ENCODE data around the gene PTPRN.
"Not testable (repeated sequence)": the region's sequence is repeated elsewhere in the genome, so short reads cannot be mapped to it uniquely, and the experiment has no call there.

The PTPRN gene

DNA sequence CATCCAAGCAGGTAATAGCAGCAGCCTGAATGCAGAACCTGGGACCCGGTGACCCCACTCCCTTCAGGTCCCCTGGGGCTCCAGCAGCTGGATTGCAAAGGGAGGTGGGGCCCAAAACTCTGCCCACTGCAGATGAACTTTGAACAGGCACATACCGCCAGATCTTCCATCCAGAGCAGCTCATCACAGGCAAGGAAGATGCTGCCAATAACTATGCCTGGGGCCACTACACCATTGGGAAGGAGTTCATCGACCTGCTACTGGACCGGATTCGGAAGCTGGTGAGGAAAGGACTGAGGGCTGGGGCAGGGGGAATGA lies 39.2 kb downstream of the PTPRN start:
- WGBS (ENCODE audit: insufficient coverage, insufficient read length) = no CpG with 5 or more reads among the region's 5 CpGs
- Histone ChIP-seq H3K4me3 (ENCODE audit: low read length) (no peak overlapping the region), H3K36me3 (ENCODE audit: control insufficient read depth, insufficient read depth, low read length) (no peaks in the 10 kb centered on the region), H3K4me1 (ENCODE audit: control insufficient read depth, insufficient read depth, low read length) (peaks cover 2% of the 10 kb centered on the region; the same call in 1 of the 2 replicates), H3K27me3 (ENCODE audit: control insufficient read depth, insufficient read depth, low read length) (no peaks in the 10 kb centered on the region), H3K27ac (ENCODE audit: low read length) (no peak overlapping the region), H3K9me3 (ENCODE audit: control insufficient read depth, insufficient read depth, low read length) (no peaks in the 10 kb centered on the region)
- DNase-seq (ENCODE audit: low read depth, low spot score) = no peak

GRCh38 chr2:219269362-219270054 lies 39.7 kb downstream of the PTPRN start:
- Histone ChIP-seq H3K27ac (ENCODE audit: low read length) (no peak overlapping the region), H3K4me1 (ENCODE audit: control insufficient read depth, insufficient read depth, low read length) (peaks cover 2% of the 10 kb centered on the region; the same call in 1 of the 2 replicates), H3K36me3 (ENCODE audit: control insufficient read depth, insufficient read depth, low read length) (no peaks in the 10 kb centered on the region), H3K9me3 (ENCODE audit: control insufficient read depth, insufficient read depth, low read length) (no peaks in the 10 kb centered on the region), H3K4me3 (ENCODE audit: low read length) (no peak overlapping the region), H3K27me3 (ENCODE audit: control insufficient read depth, insufficient read depth, low read length) (no peaks in the 10 kb centered on the region)
- no CpG with 5 or more reads among the region's 8 CpGs for WGBS (ENCODE audit: insufficient coverage, insufficient read length)
- no peak for DNase-seq (ENCODE audit: low read depth, low spot score)

DNA sequence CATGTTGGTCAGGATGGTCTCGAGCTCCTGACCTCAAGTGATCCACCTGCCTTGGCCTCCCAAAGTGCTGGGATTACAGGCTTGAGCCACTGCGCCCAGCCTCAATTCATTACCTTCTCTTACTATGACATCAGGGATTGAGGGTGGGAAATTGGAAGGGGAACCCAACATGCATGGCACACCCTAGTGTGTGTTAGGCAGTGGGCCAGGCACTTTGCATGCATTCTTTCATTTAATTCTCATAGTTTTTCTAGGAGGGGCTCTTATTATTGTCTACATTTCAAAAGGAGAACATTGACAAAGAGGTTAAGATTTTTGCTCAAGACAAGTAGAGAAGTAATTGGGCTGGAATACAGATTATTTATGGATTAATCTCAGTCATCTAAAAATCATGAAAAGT lies 40.9 kb downstream of the PTPRN start:
- Histone ChIP-seq H3K36me3 (ENCODE audit: control insufficient read depth, insufficient read depth, low read length) (no peaks in the 10 kb centered on the region), H3K4me1 (ENCODE audit: control insufficient read depth, insufficient read depth, low read length) (no peaks in the 10 kb centered on the region), H3K27ac (ENCODE audit: low read length) (no peak overlapping the region), H3K27me3 (ENCODE audit: control insufficient read depth, insufficient read depth, low read length) (no peaks in the 10 kb centered on the region), H3K9me3 (ENCODE audit: control insufficient read depth, insufficient read depth, low read length) (no peaks in the 10 kb centered on the region), H3K4me3 (ENCODE audit: low read length) (no peak overlapping the region)
- no peak for DNase-seq (ENCODE audit: low read depth, low spot score)
- WGBS (ENCODE audit: insufficient coverage, insufficient read length) = no CpG with 5 or more reads among the region's 2 CpGs

DNA sequence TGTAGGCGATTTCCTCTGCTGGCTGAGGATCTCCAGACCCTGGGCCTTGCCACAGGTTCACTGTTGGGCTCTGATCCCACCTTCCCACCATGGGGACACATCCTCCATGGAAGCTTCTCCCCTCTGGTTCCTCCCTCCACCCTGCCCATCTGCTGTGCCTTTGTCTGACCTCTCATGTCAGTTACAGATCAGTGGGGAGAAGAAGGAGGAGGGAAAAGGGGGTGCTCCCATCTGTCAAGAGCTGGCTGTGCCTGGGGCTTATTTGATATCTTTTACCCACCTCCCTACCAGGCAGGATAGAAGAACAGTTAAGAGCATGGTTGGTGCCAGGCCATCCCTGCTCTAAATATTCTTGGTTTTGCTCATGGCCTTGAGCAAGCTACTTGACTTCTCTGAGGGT lies 42.3 kb downstream of the PTPRN start:
- Histone ChIP-seq H3K9me3 (ENCODE audit: control insufficient read depth, insufficient read depth, low read length) (no peaks in the 10 kb centered on the region), H3K27me3 (ENCODE audit: control insufficient read depth, insufficient read depth, low read length) (no peaks in the 10 kb centered on the region), H3K36me3 (ENCODE audit: control insufficient read depth, insufficient read depth, low read length) (no peaks in the 10 kb centered on the region), H3K4me1 (ENCODE audit: control insufficient read depth, insufficient read depth, low read length) (no peaks in the 10 kb centered on the region), H3K27ac (ENCODE audit: low read length) (no peak overlapping the region), H3K4me3 (ENCODE audit: low read length) (no peak overlapping the region)
- no peak for DNase-seq (ENCODE audit: low read depth, low spot score)
- WGBS (ENCODE audit: insufficient coverage, insufficient read length) = no CpG with 5 or more reads among the region's 1 CpG

DNA sequence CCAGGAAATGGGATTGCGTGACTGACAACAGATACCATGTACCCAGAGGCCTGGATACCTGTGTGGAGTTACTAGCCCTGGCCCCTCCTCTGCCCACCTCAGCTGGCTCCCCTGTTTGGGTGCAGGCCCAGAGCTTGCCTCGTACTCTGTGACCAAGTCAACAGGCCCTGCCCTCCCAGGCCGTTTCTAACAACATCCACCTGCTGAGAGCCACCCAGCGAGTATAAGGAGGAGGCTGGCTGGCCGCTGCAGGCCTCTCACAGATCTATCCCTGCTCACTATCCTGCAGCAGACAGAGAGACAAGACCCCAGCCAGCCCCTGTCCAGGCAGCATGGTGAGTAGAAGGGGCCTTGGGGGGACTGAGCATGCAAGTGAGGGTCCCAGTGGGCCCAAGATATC lies 43.0 kb downstream of the PTPRN start:
- WGBS (ENCODE audit: insufficient coverage, insufficient read length) = no CpG with 5 or more reads among the region's 5 CpGs
- H3K27ac ChIP-seq (ENCODE audit: low read length) = no peak overlapping the region
- H3K4me1 ChIP-seq (ENCODE audit: control insufficient read depth, insufficient read depth, low read length) = no peaks in the 10 kb centered on the region
- no peak overlapping the region for H3K4me3 ChIP-seq (ENCODE audit: low read length)
- H3K36me3 ChIP-seq (ENCODE audit: control insufficient read depth, insufficient read depth, low read length) = no peaks in the 10 kb centered on the region
- H3K27me3 ChIP-seq (ENCODE audit: control insufficient read depth, insufficient read depth, low read length) = no peaks in the 10 kb centered on the region
- no peaks in the 10 kb centered on the region for H3K9me3 ChIP-seq (ENCODE audit: control insufficient read depth, insufficient read depth, low read length)
- DNase-seq (ENCODE audit: low read depth, low spot score) = no peak

- no peaks in the 10 kb centered on the region for H3K4me1 ChIP-seq (ENCODE audit: control insufficient read depth, insufficient read depth, low read length)
- DNase-seq (ENCODE audit: low read depth, low spot score) = no peak
- H3K27ac ChIP-seq (ENCODE audit: low read length) = no peak overlapping the region
- H3K9me3 ChIP-seq (ENCODE audit: control insufficient read depth, insufficient read depth, low read length) = no peaks in the 10 kb centered on the region
- H3K36me3 ChIP-seq (ENCODE audit: control insufficient read depth, insufficient read depth, low read length) = no peaks in the 10 kb centered on the region
- peaks cover 1% of the 10 kb centered on the region; the same call in 1 of the 2 replicates for H3K27me3 ChIP-seq (ENCODE audit: control insufficient read depth, insufficient read depth, low read length)
- WGBS (ENCODE audit: insufficient coverage, insufficient read length) = no CpG with 5 or more reads among the region's 5 CpGs
- no peak overlapping the region for H3K4me3 ChIP-seq (ENCODE audit: low read length)
Observed at GRCh38 chr2:219261024-219261855, 48.0 kb downstream of the PTPRN start.

DNA sequence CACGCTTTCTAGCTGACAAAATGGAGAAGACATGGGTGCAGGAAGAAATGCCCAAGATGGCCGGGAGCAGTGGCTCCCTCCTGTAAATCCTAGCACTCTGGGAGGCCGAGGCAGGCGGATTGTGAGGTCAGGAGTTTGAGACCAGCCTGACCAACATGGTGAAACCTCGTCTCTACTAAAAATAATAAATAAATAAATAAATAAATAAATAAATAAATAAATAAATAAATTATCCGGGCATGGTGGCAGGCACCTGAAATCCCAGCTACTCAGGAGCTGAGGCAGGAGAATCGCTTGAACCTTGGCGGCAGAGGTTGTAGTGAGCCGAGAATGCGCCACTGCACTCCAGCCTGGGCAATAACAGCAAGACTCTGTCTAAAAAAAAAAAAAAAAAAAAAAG lies 50.3 kb downstream of the PTPRN start:
- not testable (repeated sequence) for H3K36me3 ChIP-seq (ENCODE audit: control insufficient read depth, insufficient read depth, low read length); H3K27ac ChIP-seq (ENCODE audit: low read length); DNase-seq (ENCODE audit: low read depth, low spot score); H3K9me3 ChIP-seq (ENCODE audit: control insufficient read depth, insufficient read depth, low read length); H3K4me3 ChIP-seq (ENCODE audit: low read length); H3K4me1 ChIP-seq (ENCODE audit: control insufficient read depth, insufficient read depth, low read length)
- H3K27me3 ChIP-seq (ENCODE audit: control insufficient read depth, insufficient read depth, low read length) = peaks cover 17% of the 10 kb centered on the region
- WGBS (ENCODE audit: insufficient coverage, insufficient read length) = no CpG with 5 or more reads among the region's 10 CpGs

- no peak for DNase-seq (ENCODE audit: low read depth, low spot score)
- no peaks in the 10 kb centered on the region for H3K9me3 ChIP-seq (ENCODE audit: control insufficient read depth, insufficient read depth, low read length)
- peaks cover 17% of the 10 kb centered on the region for H3K27me3 ChIP-seq (ENCODE audit: control insufficient read depth, insufficient read depth, low read length)
- peaks cover 7% of the 10 kb centered on the region for H3K4me1 ChIP-seq (ENCODE audit: control insufficient read depth, insufficient read depth, low read length)
- peak overlapping the region; percentile 43; the same call in 1 of the 2 replicates for H3K4me3 ChIP-seq (ENCODE audit: low read length)
- H3K36me3 ChIP-seq (ENCODE audit: control insufficient read depth, insufficient read depth, low read length) = peaks cover 4% of the 10 kb centered on the region
- H3K27ac ChIP-seq (ENCODE audit: low read length) = no peak overlapping the region
- no CpG with 5 or more reads among the region's 12 CpGs for WGBS (ENCODE audit: insufficient coverage, insufficient read length)
Observed at GRCh38 chr2:219254590-219255201, 54.5 kb downstream of the PTPRN start.

DNA sequence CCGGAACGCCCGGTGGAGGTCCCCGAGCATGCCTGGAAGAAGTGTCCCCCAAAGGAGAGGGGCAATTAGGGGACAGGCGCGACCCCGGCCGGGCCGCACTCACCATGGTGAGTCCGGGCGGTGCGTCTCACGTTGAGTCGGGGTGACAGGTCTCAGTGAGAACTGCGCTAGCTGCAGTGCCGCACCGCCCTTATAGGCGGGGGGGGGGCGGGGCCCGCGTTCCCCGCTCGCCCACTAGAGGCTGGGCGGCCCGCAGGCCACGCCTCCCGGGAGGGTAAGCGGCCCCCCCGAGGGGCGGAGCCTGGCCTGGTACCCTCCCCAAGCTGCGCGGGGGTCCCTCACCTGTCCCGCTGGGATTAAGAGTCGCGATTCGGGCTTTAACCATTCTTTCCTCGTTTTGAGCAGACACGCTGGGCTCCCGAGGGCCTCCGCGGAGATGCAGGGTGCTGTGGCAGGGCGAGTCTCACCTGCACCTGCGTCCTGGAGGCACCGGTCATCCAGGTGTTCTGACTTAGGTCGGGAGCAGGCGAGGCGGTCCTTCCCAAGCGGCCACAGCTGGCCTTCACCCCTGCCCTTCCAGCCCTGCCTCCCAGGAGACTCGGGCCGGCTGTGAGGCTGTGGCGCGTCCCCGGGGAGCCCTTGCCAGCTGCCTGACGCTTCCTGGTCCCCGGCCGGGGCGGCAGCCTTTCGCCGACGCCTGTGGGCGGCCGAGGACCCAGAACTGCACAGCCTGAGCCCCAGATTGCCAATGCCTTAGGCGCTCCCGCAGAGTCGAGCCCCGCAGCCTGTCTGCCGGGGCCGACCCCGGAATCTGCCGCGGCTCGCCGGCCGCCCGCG lies 55.2 kb downstream of the PTPRN start, which contains the start of gene TUBA4A:
Gene TUBA4A, minus strand, starts transcription at position 166 of the 837 bp plus-strand sequence. Its CDS starts 60 bp downstream, at position 106.
- Histone ChIP-seq H3K4me1 (ENCODE audit: control insufficient read depth, insufficient read depth, low read length) (peaks cover 7% of the 10 kb centered on the region), H3K9me3 (ENCODE audit: control insufficient read depth, insufficient read depth, low read length) (no peaks in the 10 kb centered on the region), H3K27me3 (ENCODE audit: control insufficient read depth, insufficient read depth, low read length) (peaks cover 17% of the 10 kb centered on the region), H3K27ac (ENCODE audit: low read length) (no peak within 1 kb of the TSS), H3K4me3 (ENCODE audit: low read length) (peak within 1 kb of the TSS; percentile 43; the same call in 1 of the 2 replicates), H3K36me3 (ENCODE audit: control insufficient read depth, insufficient read depth, low read length) (peaks cover 4% of the 10 kb centered on the region)
- no CpG with 5 or more reads among the region's 76 CpGs for WGBS (ENCODE audit: insufficient coverage, insufficient read length)
- DNase-seq (ENCODE audit: low read depth, low spot score) = no peak

Measured in iPS DF 6.9 (cell line).